ENCODE data around the gene NFIX.

NFIX gene

GRCh38 chr19:13121551-13122274 lies 126.4 kb downstream of the NFIX start:
- Histone ChIP-seq H3K4me3 (no peak overlapping the region), H3K27ac (peak overlapping the region in 1 of 21 experiments; percentile 23)

GRCh38 chr19:13122275-13122878 lies 127.1 kb downstream of the NFIX start:
- Histone ChIP-seq H3K27ac (no peak overlapping the region), H3K4me3 (no peak overlapping the region)

- Histone ChIP-seq H3K27ac (no peak overlapping the region), H3K4me3 (no peak overlapping the region)
These were observed 128.0 kb downstream of the NFIX start for GRCh38 chr19:13122980-13123957.

- no peak overlapping the region for H3K27ac ChIP-seq
- no peak overlapping the region for H3K4me3 ChIP-seq
These were observed 131.8 kb downstream of the NFIX start for GRCh38 chr19:13127051-13127450.

- Histone ChIP-seq H3K4me3 (no peak overlapping the region), H3K27ac (peak overlapping the region in 1 of 21 experiments; percentile 6)
These were observed 132.7 kb downstream of the NFIX start for GRCh38 chr19:13127811-13128575.

GRCh38 chr19:13128583-13128982 lies 133.3 kb downstream of the NFIX start:
- peak overlapping the region in 2 of 21 experiments; percentile 6 to 21 for H3K27ac ChIP-seq
- H3K4me3 ChIP-seq: no peak overlapping the region

GRCh38 chr19:13129384-13129783 lies 134.1 kb downstream of the NFIX start:
- no peak overlapping the region for H3K4me3 ChIP-seq
- H3K27ac ChIP-seq: no peak overlapping the region

GRCh38 chr19:13130886-13131490 lies 135.7 kb downstream of the NFIX start:
- Histone ChIP-seq H3K27ac (no peak overlapping the region), H3K4me3 (no peak overlapping the region)

GRCh38 chr19:13132471-13133180 lies 137.4 kb downstream of the NFIX start:
- peak overlapping the region in 11 of 21 experiments; percentile 1 to 66 (median 35) for H3K27ac ChIP-seq
- no peak overlapping the region for H3K4me3 ChIP-seq

GRCh38 chr19:13133241-13133870 lies 138.1 kb downstream of the NFIX start:
- peak overlapping the region in 9 of 21 experiments; percentile 1 to 66 (median 40) for H3K27ac ChIP-seq

GRCh38 chr19:13134626-13135025 lies 139.4 kb downstream of the NFIX start:
- Histone ChIP-seq H3K4me3 (no peak overlapping the region), H3K27ac (no peak overlapping the region)

More at GRCh38 chr19:13133241-13133870, 138.1 kb downstream of the NFIX start:
- H3K4me3 ChIP-seq: no peak overlapping the region

GRCh38 chr19:13135068-13136062 lies 140.1 kb downstream of the NFIX start:
- no peak overlapping the region for H3K4me3 ChIP-seq
- H3K27ac ChIP-seq: no peak overlapping the region

GRCh38 chr19:13137290-13137794 lies 142.1 kb downstream of the NFIX start:
- H3K27ac ChIP-seq: no peak overlapping the region

GRCh38 chr19:13138171-13138915 lies 143.1 kb downstream of the NFIX start:
- Histone ChIP-seq H3K27ac (no peak overlapping the region), H3K4me3 (no peak overlapping the region)

More at GRCh38 chr19:13137290-13137794, 142.1 kb downstream of the NFIX start:
- no peak overlapping the region for H3K4me3 ChIP-seq

GRCh38 chr19:13138916-13139198 lies 143.6 kb downstream of the NFIX start:
- H3K4me3 ChIP-seq: no peak overlapping the region
- peak overlapping the region in 1 of 21 experiments; percentile 3 for H3K27ac ChIP-seq
